ENCODE measurements around the gene CNIH2.

GRCh38 chr11:66247295-66247694 lies 30.7 kb upstream of the CNIH2 start:
- TF ChIP-seq CTCF (IDR thresholded peaks at IDR 0.05) (no peak), POLR2A (IDR thresholded peaks at IDR 0.05) (no peak)
